GM23248 (cell line): ENCODE data around the gene TNFRSF1A.

Source experiments
- EZH2 ChIP-seq: fragments of 200-600 bp; sonication (generic); IDR thresholded peaks from 2 replicates; pipeline ENCODE4 v1.6.1; 2018; ENCODE audit warnings: antibody characterized with exemption, mild to moderate bottlenecking; ENCODE audit not compliant: insufficient read depth, poor library complexity, severe bottlenecking
- EZH2phosphoT487 ChIP-seq: fragments of 200-600 bp; sonication (generic); IDR thresholded peaks from 2 replicates; pipeline ENCODE4 v1.6.1; 2018; ENCODE audit warnings: antibody characterized with exemption, moderate library complexity, mild to moderate bottlenecking, low read depth; ENCODE audit not compliant: insufficient read depth

DNA sequence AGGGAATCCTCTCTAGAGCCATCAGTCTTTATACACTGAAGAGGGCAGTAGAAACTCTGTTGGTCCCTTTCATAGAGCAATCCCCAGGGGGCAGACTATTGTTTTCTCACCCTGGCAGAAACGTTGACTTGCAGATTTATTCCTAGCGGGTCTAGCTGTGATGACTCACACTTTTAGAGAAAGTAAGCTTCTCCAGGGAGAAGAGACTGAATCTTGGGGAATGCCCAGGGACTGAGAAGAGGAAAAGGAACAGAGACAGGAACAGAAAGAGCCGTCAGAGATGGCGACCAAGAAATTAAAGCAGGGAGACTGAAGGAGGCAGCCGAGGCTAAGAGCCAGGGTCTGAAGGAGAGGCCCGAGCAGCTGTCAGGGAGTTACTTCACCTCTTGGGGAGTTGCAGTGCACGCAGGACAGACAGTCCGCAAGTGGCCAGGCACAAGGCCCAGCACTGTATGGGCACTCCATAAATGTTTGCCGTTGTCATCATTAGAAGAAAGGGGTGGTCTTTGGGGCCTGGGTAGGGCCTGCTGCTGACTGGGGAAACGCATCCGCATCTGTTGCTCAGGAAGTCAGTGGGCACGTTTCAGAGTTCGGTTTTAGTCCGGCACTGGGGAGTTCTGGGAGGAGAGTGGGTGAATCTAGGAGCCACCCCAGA is 18.4 kb downstream of the TNFRSF1A start:
- TF ChIP-seq EZH2 (no peak), EZH2phosphoT487 (no peak)
